Motor neuron (in vitro differentiated cells): ENCODE data around the gene ITPK1. TPM values are rescaled to one million over a fixed set of nuclear protein-coding genes. Genes with fewer than 3 reads are reported as not detected.

ENCODE experiments used
- ATAC-seq, 8 experiments: fragments of 200-7000 bp; cut with Tn5 transposase; replicated peaks in 6 of 8; 2 replicates each; pipeline ENCODE4 v1.8.0; 2021; ENCODE audit warnings: mild to moderate bottlenecking in 8 of 8, moderate library complexity in 8 of 8
- H3K27ac ChIP-seq, 2 donors: fragments of 250-450 bp; sonication (Bioruptor Pico); 2 replicates each; pipeline ENCODE4 v1.9.0; 2021; ENCODE audit warnings: antibody characterized with exemption in 2 of 2, mild to moderate bottlenecking in 2 of 2, moderate library complexity in 1 of 2
- H3K4me1 ChIP-seq, 2 donors: fragments of 250-450 bp; sonication (Bioruptor Pico); replicated peaks in 1 of 2; 2 replicates each; pipeline ENCODE4 v1.6.1; 2021; ENCODE audit warnings: antibody characterized with exemption in 2 of 2, mild to moderate bottlenecking in 2 of 2, moderate library complexity in 1 of 2
- H3K4me3 ChIP-seq, 5 donors: fragments of 250-450 bp; sonication (Bioruptor Pico); 2 replicates each; pipeline ENCODE4 v1.9.0; 2021; ENCODE audit warnings: antibody characterized with exemption in 5 of 5, mild to moderate bottlenecking in 5 of 5, moderate library complexity in 4 of 5
- WGBS, 10 experiments: fragments of 450-650 bp; shearing (Covaris generic); methylation state at CpG; one replicate each; pipeline ENCODE4 v1.0.0; 2022; 5-methylcytosine and 5-hydroxymethylcytosine counted together
- in situ Hi-C, 9 experiments: fragments of 400-800 bp; cut with MboI; loops; one replicate each; pipeline ENCODE4 v1.15.0; 2021; ENCODE audit warnings: low sequenced_read_pairs in 9 of 9, low pct_unique_long_range_greater_than_20kb in 2 of 9; ENCODE audit not compliant: unreplicated experiment in 9 of 9
- total RNA-seq, 8 experiments: library from RNA; unstranded; fragments of 300-600 nt; gene quantifications; 2 replicates each; pipeline versions ENCODE4 v1.2.3 to v1.2.4, GENCODE V29; 2022

ITPK1 gene
- total RNA-seq, 8 experiments from 2014 or later = 16.2 to 37.3 (median 22.4) TPM

- in situ Hi-C loops = no loop called here
- peak in 3 of 8 experiments; percentile 15 to 20 (median 18) for ATAC-seq
- H3K4me1 ChIP-seq = no peaks in the 10 kb centered on the region
- WGBS, 10 experiments = 65 to 94% (median 77%) methylated on average over 3 to 5 of the region's 19 CpGs; no CpG with 5 or more reads in 5 of the 10 experiments
- no peak overlapping the region for H3K27ac ChIP-seq
- H3K4me3 ChIP-seq = no peak overlapping the region
Observed at GRCh38 chr14:92934196-92935085, 181.3 kb downstream of the ITPK1 start.

GRCh38 chr14:92933481-92933880, 182.2 kb downstream of the ITPK1 start:
- no peaks in the 10 kb centered on the region for H3K4me1 ChIP-seq
- in situ Hi-C loops = no loop called here
- H3K27ac ChIP-seq = no peak overlapping the region
- 60 to 80% methylated on average over 1 of the region's 8 CpGs; no CpG with 5 or more reads in 8 of the 10 experiments for WGBS, 10 experiments
- H3K4me3 ChIP-seq = no peak overlapping the region
- peak in 2 of 8 experiments; percentile 4 to 8 for ATAC-seq

GRCh38 chr14:92932448-92933395, 183.0 kb downstream of the ITPK1 start:
- no peak overlapping the region for H3K4me3 ChIP-seq
- in situ Hi-C loops = no loop called here
- ATAC-seq = peak in 6 of 8 experiments; percentile 16 to 31 (median 21)
- no peak overlapping the region for H3K27ac ChIP-seq
- no peaks in the 10 kb centered on the region for H3K4me1 ChIP-seq
- 53 to 93% (median 60%) methylated on average over 1 to 10 of the region's 35 CpGs; no CpG with 5 or more reads in 3 of the 10 experiments for WGBS, 10 experiments

GRCh38 chr14:92931681-92932447, 183.9 kb downstream of the ITPK1 start:
- WGBS, 10 experiments = 86 to 100% (median 94%) methylated on average over 1 to 5 of the region's 18 CpGs; no CpG with 5 or more reads in 4 of the 10 experiments
- no peak overlapping the region for H3K4me3 ChIP-seq
- H3K4me1 ChIP-seq = no peaks in the 10 kb centered on the region
- ATAC-seq = no peak
- in situ Hi-C loops = no loop called here
- H3K27ac ChIP-seq = no peak overlapping the region

- H3K4me3 ChIP-seq = no peak overlapping the region
- in situ Hi-C loops = no loop called here
- peak in 2 of 8 experiments; percentile 72 to 79 for ATAC-seq
- H3K4me1 ChIP-seq = no peaks in the 10 kb centered on the region
- no peak overlapping the region for H3K27ac ChIP-seq
- WGBS, 10 experiments = 0 to 100% (median 77%) methylated on average over 1 to 5 of the region's 8 CpGs
Observed at GRCh38 chr14:92930737-92931602, 184.8 kb downstream of the ITPK1 start.

GRCh38 chr14:92929689-92930608, 185.8 kb downstream of the ITPK1 start:
- H3K4me3 ChIP-seq = no peak overlapping the region
- in situ Hi-C loops = no loop called here
- peaks cover 0 to 1% of the 10 kb centered on the region in 2 donors for H3K4me1 ChIP-seq
- H3K27ac ChIP-seq = no peak overlapping the region
- no peak for ATAC-seq
- 25 to 91% (median 81%) methylated on average over 1 to 9 of the region's 20 CpGs; no CpG with 5 or more reads in 4 of the 10 experiments for WGBS, 10 experiments

GRCh38 chr14:92928961-92929688, 186.6 kb downstream of the ITPK1 start:
- in situ Hi-C loops = no loop called here

GRCh38 chr14:92928258-92928629, 187.5 kb downstream of the ITPK1 start:
- WGBS, 10 experiments = 40 to 93% methylated on average over 1 to 2 of the region's 3 CpGs; no CpG with 5 or more reads in 8 of the 10 experiments
- no peak for ATAC-seq
- in situ Hi-C loops = no loop called here
- Histone ChIP-seq H3K4me3 (no peak overlapping the region), H3K27ac (no peak overlapping the region), H3K4me1 (peaks cover 7 to 13% of the 10 kb centered on the region in 2 donors)

More at GRCh38 chr14:92928961-92929688, 186.6 kb downstream of the ITPK1 start:
- ATAC-seq = no peak
- 80 to 94% (median 89%) methylated on average over 1 to 3 of the region's 12 CpGs; no CpG with 5 or more reads in 7 of the 10 experiments for WGBS, 10 experiments
- Histone ChIP-seq H3K27ac (no peak overlapping the region), H3K4me3 (no peak overlapping the region), H3K4me1 (peaks cover 6 to 10% of the 10 kb centered on the region in 2 donors)

GRCh38 chr14:92927349-92928257, 188.1 kb downstream of the ITPK1 start:
- 15 to 70% (median 40%) methylated on average over 1 to 8 of the region's 14 CpGs; no CpG with 5 or more reads in 2 of the 10 experiments for WGBS, 10 experiments
- Histone ChIP-seq H3K27ac (no peak overlapping the region), H3K4me3 (no peak overlapping the region), H3K4me1 (peaks cover 10 to 15% of the 10 kb centered on the region in 2 donors)
- no peak for ATAC-seq
- in situ Hi-C loops = no loop called here

- no peak overlapping the region for H3K4me3 ChIP-seq
- WGBS, 10 experiments = 0 to 100% (median 64%) methylated on average over 1 to 2 of the region's 3 CpGs; no CpG with 5 or more reads in 5 of the 10 experiments
- ATAC-seq = no peak
- in situ Hi-C loops = no loop called here
- H3K4me1 ChIP-seq = peaks cover 16 to 22% of the 10 kb centered on the region in 2 donors
- no peak overlapping the region for H3K27ac ChIP-seq
Observed at GRCh38 chr14:92926931-92927330, 188.8 kb downstream of the ITPK1 start.
